Fibroblast of lung (primary cell): ENCODE measurements around the gene STK32A. TPM values are rescaled to one million over a fixed set of nuclear protein-coding genes. Genes with fewer than 3 reads are reported as not detected.

ENCODE experiments used
- DNase-seq, 2 donors: peaks; one replicate each; pipeline versions ENCODE4 v3.0.0 to v3.0.0-alpha.2; 2010; ENCODE audit warnings: low read depth in 2 of 2
- H2AFZ ChIP-seq: 2 replicates; pipeline ENCODE4 v1.5.1; 2012; ENCODE audit warnings: low read length, control low read depth, inconsistent platforms
- H3K27ac ChIP-seq: 2 replicates; pipeline ENCODE4 v1.5.1; 2011; ENCODE audit warnings: low read length, control low read depth; ENCODE audit not compliant: insufficient read depth
- H3K27me3 ChIP-seq: 2 replicates; pipeline ENCODE4 v1.5.1; 2011; ENCODE audit warnings: mild to moderate bottlenecking, low read length; ENCODE audit not compliant: control insufficient read depth, insufficient read depth
- H3K36me3 ChIP-seq: 2 replicates; pipeline ENCODE4 v1.5.1; 2011; ENCODE audit warnings: low read length; ENCODE audit not compliant: control insufficient read depth, insufficient read depth
- H3K4me1 ChIP-seq: 2 replicates; pipeline ENCODE4 v1.5.1; 2011; ENCODE audit warnings: low read length; ENCODE audit not compliant: control insufficient read depth, insufficient read depth; ENCODE audit errors: extremely low read depth
- H3K4me2 ChIP-seq: 2 replicates; pipeline ENCODE4 v1.5.1; 2011; ENCODE audit warnings: low read length, control low read depth; ENCODE audit not compliant: insufficient read depth; ENCODE audit errors: extremely low read depth
- H3K4me3 ChIP-seq, 4 experiments: fragments of 200-600 bp in 1 of 4; sonication (generic) in 1 of 4; replicated peaks in 1 of 4; 2 replicates each; pipeline ENCODE4 v1.5.1; 2011 to 2016; ENCODE audit warnings: low read length in 4 of 4, low read depth in 3 of 4, mild to moderate bottlenecking in 3 of 4, control low read depth in 2 of 4, inconsistent platforms in 1 of 4, mixed read lengths in 1 of 4; ENCODE audit not compliant: insufficient read depth in 1 of 4; ENCODE audit errors: control extremely low read depth in 1 of 4
- H3K79me2 ChIP-seq: 2 replicates; pipeline ENCODE4 v1.5.1; 2012; ENCODE audit warnings: mild to moderate bottlenecking, low read length, inconsistent platforms; ENCODE audit not compliant: control insufficient read depth, insufficient read depth
- H3K9ac ChIP-seq: 2 replicates; pipeline ENCODE4 v1.5.1; 2011; ENCODE audit warnings: mild to moderate bottlenecking, low read length, control low read depth; ENCODE audit not compliant: insufficient read depth
- H3K9me3 ChIP-seq: 2 replicates; pipeline ENCODE4 v1.5.1; 2012; ENCODE audit warnings: low read depth, low read length; ENCODE audit not compliant: control insufficient read depth, insufficient read depth
- H4K20me1 ChIP-seq: 2 replicates; pipeline ENCODE4 v1.5.1; 2011; ENCODE audit warnings: low read length; ENCODE audit not compliant: control insufficient read depth, insufficient read depth; ENCODE audit errors: extremely low read depth
- CTCF ChIP-seq, 2 donors: IDR thresholded peaks in 1 of 2; conservative IDR thresholded peaks in 1 of 2; 1 replicate in 1 of 2; 2 replicates in 1 of 2; pipeline ENCODE4 v1.5.1; 2011 to 2012; ENCODE audit warnings: low read length in 2 of 2, control low read depth in 1 of 2, inconsistent platforms in 1 of 2, low read depth in 1 of 2, mild to moderate bottlenecking in 1 of 2
- EZH2 ChIP-seq: IDR thresholded peaks from 2 replicates; pipeline ENCODE4 v1.5.1; 2012; ENCODE audit warnings: low read length, control low read depth, mild to moderate bottlenecking; ENCODE audit errors: missing control alignments
- polyA plus RNA-seq, 2 donors: library from polyadenylated mRNA; depleted of rRNA in 1 of 2; stranded (reverse) in 1 of 2; unstranded in 1 of 2; fragments of >200 nt; gene quantifications; 2 replicates each; pipeline ENCODE4 v1.2.1, GENCODE V29; 2011 to 2012; ENCODE audit warnings: missing spikeins in 1 of 2
- total RNA-seq: library from RNA; depleted of rRNA; stranded (reverse); fragments of >200 nt; gene quantifications from 2 replicates; pipeline ENCODE4 v1.2.1, GENCODE V29; 2014

STK32A gene
- total and polyA plus RNA-seq, 2 donors (not counting 1 experiment from before 2014, with no cell fraction given): 0.30 to 2.5 TPM

GRCh38 chr5:147245381-147246165 is 10.7 kb downstream of the STK32A start:
- H3K9ac ChIP-seq: no peak overlapping the region
- no peak for DNase-seq
- TF ChIP-seq EZH2 (no peak), CTCF (conservative IDR thresholded peaks at IDR 0.05 in 1 of 2, IDR thresholded peaks at IDR 0.05 in 1 of 2; ENCODE audit: low read depth in 1 of 2, low read length in 2 of 2) (no peak)

GRCh38 chr5:147248561-147248960 is 13.7 kb downstream of the STK32A start:
- no peaks in the 10 kb centered on the region for H4K20me1 ChIP-seq
- no peak overlapping the region for H3K9ac ChIP-seq
- TF ChIP-seq CTCF (conservative IDR thresholded peaks at IDR 0.05 in 1 of 2, IDR thresholded peaks at IDR 0.05 in 1 of 2; ENCODE audit: low read depth in 1 of 2, low read length in 2 of 2) (no peak), EZH2 (no peak)
- no peak overlapping the region for H3K27ac ChIP-seq
- H3K4me2 ChIP-seq: no peak overlapping the region
- no peaks in the 10 kb centered on the region for H3K9me3 ChIP-seq
- no peaks in the 10 kb centered on the region for H3K79me2 ChIP-seq
- no peak overlapping the region for H3K4me3 ChIP-seq
- H3K36me3 ChIP-seq: no peaks in the 10 kb centered on the region
- no peaks in the 10 kb centered on the region for H3K27me3 ChIP-seq
- no peak for DNase-seq
- no peaks in the 10 kb centered on the region for H3K4me1 ChIP-seq
- H2AFZ ChIP-seq: no peak overlapping the region

More at GRCh38 chr5:147245381-147246165, 10.7 kb downstream of the STK32A start:
- Histone ChIP-seq H3K4me2 (no peak overlapping the region), H3K9me3 (no peaks in the 10 kb centered on the region), H3K4me1 (no peaks in the 10 kb centered on the region), H3K36me3 (no peaks in the 10 kb centered on the region), H3K27me3 (no peaks in the 10 kb centered on the region), H3K79me2 (no peaks in the 10 kb centered on the region), H3K27ac (no peak overlapping the region), H3K4me3 (no peak overlapping the region), H4K20me1 (no peaks in the 10 kb centered on the region), H2AFZ (no peak overlapping the region)

GRCh38 chr5:147259837-147260236 is 25.0 kb downstream of the STK32A start:
- no peaks in the 10 kb centered on the region for H3K9me3 ChIP-seq
- no peaks in the 10 kb centered on the region for H3K79me2 ChIP-seq
- no peaks in the 10 kb centered on the region for H3K36me3 ChIP-seq
- H3K4me3 ChIP-seq: no peak overlapping the region
- no peak overlapping the region for H2AFZ ChIP-seq
- H3K9ac ChIP-seq: no peak overlapping the region
- H3K4me2 ChIP-seq: no peak overlapping the region
- H3K27me3 ChIP-seq: peaks cover 5% of the 10 kb centered on the region
- DNase-seq: no peak
- no peaks in the 10 kb centered on the region for H3K4me1 ChIP-seq
- H4K20me1 ChIP-seq: no peaks in the 10 kb centered on the region
- H3K27ac ChIP-seq: no peak overlapping the region
- no peak for TF ChIP-seq EZH2
- TF ChIP-seq CTCF (conservative IDR thresholded peaks at IDR 0.05 in 1 of 2, IDR thresholded peaks at IDR 0.05 in 1 of 2; ENCODE audit: low read depth in 1 of 2, low read length in 2 of 2): no peak
